K562 (cell line): ENCODE measurements around the gene ZNF354B. TPM values are rescaled to one million over a fixed set of nuclear protein-coding genes. Genes with fewer than 3 reads are reported as not detected.

Experiments
- CAMTA2 ChIP-seq: fragments of 250-450 bp; sonication (Bioruptor Pico); conservative IDR thresholded peaks from 2 replicates; pipeline ENCODE4 v1.5.1; 2022
- CREM ChIP-seq: IDR thresholded peaks from 2 replicates; pipeline ENCODE4 v1.6.1; 2014; ENCODE audit warnings: antibody characterized with exemption, low read depth
- EP400 ChIP-seq: fragments of 450-650 bp; IDR thresholded peaks from 2 replicates; pipeline ENCODE4 v1.6.1; 2017; ENCODE audit warnings: antibody characterized with exemption, mild to moderate bottlenecking, moderate library complexity
- HCFC1 ChIP-seq: IDR thresholded peaks from 2 replicates; pipeline ENCODE4 v1.6.1; 2012; ENCODE audit warnings: low read depth, low read length, improper control_type of control experiment
- JUN ChIP-seq, 2 experiments: sonication (generic) in 1 of 2; formaldehyde crosslinking in 1 of 2; IDR thresholded peaks; 2 replicates each; pipeline versions ENCODE4 v1.6.1 to v1.8.0; 2012 to 2022; ENCODE audit warnings: borderline replicate concordance in 2 of 2, mild to moderate bottlenecking in 2 of 2, improper control_type of control experiment in 1 of 2, low read depth in 1 of 2, low read length in 1 of 2, missing genetic modification reagents in 1 of 2
- JUND ChIP-seq, 2 experiments: IDR thresholded peaks; 2 replicates in 1 of 2; 3 replicates in 1 of 2; pipeline ENCODE4 v1.6.1; 2011; ENCODE audit warnings: borderline replicate concordance in 2 of 2, low read depth in 2 of 2, low read length in 2 of 2, improper control_type of control experiment in 1 of 2, missing biosample characterization in 1 of 2, missing genetic modification characterization in 1 of 2, missing genetic modification reagents in 1 of 2
- POLR3A ChIP-seq: IDR thresholded peaks from 2 replicates; pipeline ENCODE4 v1.6.1; 2011; ENCODE audit warnings: borderline replicate concordance, mild to moderate bottlenecking, moderate library complexity; ENCODE audit not compliant: insufficient read length, insufficient read depth; ENCODE audit errors: extremely low read depth
- SIN3A ChIP-seq, 2 experiments: fragments of 150-350 bp in 1 of 2; IDR thresholded peaks; 2 replicates each; pipeline ENCODE4 v1.6.1; 2011 to 2016; ENCODE audit warnings: borderline replicate concordance in 2 of 2, low read depth in 2 of 2, low read length in 2 of 2, mild to moderate bottlenecking in 2 of 2, moderate library complexity in 2 of 2; ENCODE audit not compliant: control insufficient read depth in 1 of 2
- SRF ChIP-seq, 2 experiments: fragments of 250-450, 450-650 bp in 1 of 2; sonication (Bioruptor Pico) in 1 of 2; sonication (generic) in 1 of 2; formaldehyde crosslinking; IDR thresholded peaks; 2 replicates each; pipeline versions ENCODE4 v1.5.0 to v1.5.1; 2020 to 2022; ENCODE audit warnings: mild to moderate bottlenecking in 1 of 2, missing genetic modification reagents in 1 of 2
- TEAD1 ChIP-seq, 2 experiments: fragments of 450-650 bp in 1 of 2; sonication (generic) in 1 of 2; formaldehyde crosslinking; IDR thresholded peaks; 2 replicates each; pipeline versions ENCODE4 v1.4.0 to v1.8.0; 2020 to 2022; ENCODE audit warnings: mild to moderate bottlenecking in 2 of 2, missing genetic modification reagents in 1 of 2
- ZNF507 ChIP-seq: conservative IDR thresholded peaks from 2 replicates; pipeline ENCODE4 v1.6.1; 2017; ENCODE audit warnings: missing genetic modification characterization, missing compliant biosample characterization
- ZNF551 ChIP-seq: fragments of 250-450 bp; sonication (Bioruptor Pico); IDR thresholded peaks from 2 replicates; pipeline ENCODE4 v1.5.0; 2021; ENCODE audit warnings: mild to moderate bottlenecking, moderate library complexity
- polyA plus RNA-seq, 8 experiments: library from polyadenylated mRNA; depleted of rRNA in 4 of 8; stranded (reverse) in 5 of 8; unstranded in 3 of 8; fragments of >200 nt; fragmentation: Nextera tagmentation in 2 of 8; fragmentation: Illumina TruSeq in 1 of 8; extraction: Ambion mirVana in 2 of 8; extraction: Trizol in 1 of 8; gene quantifications; 2 replicates each; pipeline versions ENCODE4 v1.2.1 to v1.2.3, GENCODE V29; 2011 to 2014; ENCODE audit warnings: inconsistent platforms in 1 of 8, missing spikeins in 1 of 8
- total RNA-seq, 7 experiments: library from RNA; depleted of rRNA in 6 of 7; stranded (reverse); fragments of >200 nt in 6 of 7; fragmentation: Illumina TruSeq in 2 of 7; extraction: Trizol in 2 of 7; gene quantifications; 2 replicates each; pipeline versions ENCODE4 v1.2.1 to v1.2.3, GENCODE V29; 2011 to 2021; ENCODE audit warnings: low replicate concordance in 1 of 7
- TF ChIP-seq, protein P1 (sequence below), 2 experiments: IDR thresholded peaks; 2 replicates each; pipeline ENCODE4 v1.6.1; 2012; ENCODE audit warnings: improper control_type of control experiment in 2 of 2, low read depth in 2 of 2, low read length in 2 of 2, borderline replicate concordance in 1 of 2
- TF ChIP-seq, protein P2 (sequence below), 2 experiments: IDR thresholded peaks; 2 replicates each; pipeline ENCODE4 v1.6.1; 2011; ENCODE audit warnings: borderline replicate concordance in 1 of 2, control low read depth in 1 of 2, low read depth in 1 of 2, low read length in 1 of 2, mild to moderate bottlenecking in 1 of 2, mixed read lengths in 1 of 2, moderate library complexity in 1 of 2; ENCODE audit not compliant: insufficient read depth in 1 of 2, insufficient read length in 1 of 2, poor library complexity in 1 of 2, severe bottlenecking in 1 of 2; ENCODE audit errors: extremely low read depth in 1 of 2
- TF ChIP-seq, protein P3 (sequence below): fragments of 450-650 bp; IDR thresholded peaks from 2 replicates; pipeline ENCODE4 v1.6.1; 2017; ENCODE audit warnings: antibody characterized with exemption, mild to moderate bottlenecking

The ZNF354B gene
- total and polyA plus RNA-seq, 9 of the 15 experiments (the other 6 are each of a cell fraction or from before 2014, with no cell fraction given), result 1.8 to 18.3 (median 11.2) TPM

DNA sequence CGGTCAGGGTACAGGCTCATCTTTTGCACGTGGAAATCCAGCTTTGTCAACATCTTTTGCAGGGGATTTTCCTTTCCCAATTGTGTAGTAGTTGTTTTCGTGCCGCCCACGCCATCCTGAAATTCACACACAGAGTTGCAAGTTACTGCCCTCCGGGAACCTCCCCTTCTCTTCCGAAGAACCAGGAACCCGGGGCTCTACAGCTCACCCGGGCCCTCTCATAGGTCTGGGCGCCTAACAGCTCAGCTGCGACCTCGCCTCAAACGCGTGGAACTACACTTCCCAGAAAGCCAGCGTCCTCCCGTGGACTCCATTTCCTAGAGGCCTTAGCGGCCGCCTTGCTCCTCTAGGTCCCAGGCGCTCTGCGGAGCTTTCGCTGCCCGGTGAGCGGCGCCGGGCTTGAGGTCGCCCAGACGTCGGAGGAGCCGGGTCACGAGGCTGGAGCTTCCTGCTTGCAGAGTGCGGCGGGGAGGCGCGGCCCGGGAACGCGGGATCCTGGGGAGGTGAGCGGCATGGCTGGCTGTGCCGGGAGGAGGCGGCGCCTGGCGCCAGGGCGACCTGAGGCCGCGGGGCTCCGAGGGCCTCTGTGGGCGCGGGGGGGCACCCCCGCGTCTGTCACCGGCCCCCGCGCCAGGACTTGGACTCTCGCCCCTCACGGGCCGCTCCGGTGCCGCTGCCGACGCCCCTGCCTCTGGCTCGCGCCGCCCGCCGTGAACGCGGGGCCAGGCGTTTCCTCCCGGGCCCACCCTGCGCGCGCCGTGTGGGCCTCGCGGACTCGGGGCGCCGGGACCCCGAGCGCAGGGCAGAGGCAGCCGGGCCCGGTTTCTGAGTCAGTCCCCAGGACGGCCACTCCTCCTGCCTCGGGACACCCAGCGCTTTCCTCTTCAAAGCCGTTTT, at the start of gene ZNF354B (continued):
- TF ChIP-seq, protein P1, sequence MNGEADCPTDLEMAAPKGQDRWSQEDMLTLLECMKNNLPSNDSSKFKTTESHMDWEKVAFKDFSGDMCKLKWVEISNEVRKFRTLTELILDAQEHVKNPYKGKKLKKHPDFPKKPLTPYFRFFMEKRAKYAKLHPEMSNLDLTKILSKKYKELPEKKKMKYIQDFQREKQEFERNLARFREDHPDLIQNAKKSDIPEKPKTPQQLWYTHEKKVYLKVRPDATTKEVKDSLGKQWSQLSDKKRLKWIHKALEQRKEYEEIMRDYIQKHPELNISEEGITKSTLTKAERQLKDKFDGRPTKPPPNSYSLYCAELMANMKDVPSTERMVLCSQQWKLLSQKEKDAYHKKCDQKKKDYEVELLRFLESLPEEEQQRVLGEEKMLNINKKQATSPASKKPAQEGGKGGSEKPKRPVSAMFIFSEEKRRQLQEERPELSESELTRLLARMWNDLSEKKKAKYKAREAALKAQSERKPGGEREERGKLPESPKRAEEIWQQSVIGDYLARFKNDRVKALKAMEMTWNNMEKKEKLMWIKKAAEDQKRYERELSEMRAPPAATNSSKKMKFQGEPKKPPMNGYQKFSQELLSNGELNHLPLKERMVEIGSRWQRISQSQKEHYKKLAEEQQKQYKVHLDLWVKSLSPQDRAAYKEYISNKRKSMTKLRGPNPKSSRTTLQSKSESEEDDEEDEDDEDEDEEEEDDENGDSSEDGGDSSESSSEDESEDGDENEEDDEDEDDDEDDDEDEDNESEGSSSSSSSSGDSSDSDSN (IDR thresholded peaks at IDR 0.05; ENCODE audit: borderline replicate concordance in 1 of 2, low read depth in 2 of 2, low read length in 2 of 2), result peak; percentile 67 to 75; a peak in 1 of 4 replicates
- TF ChIP-seq, protein P2, sequence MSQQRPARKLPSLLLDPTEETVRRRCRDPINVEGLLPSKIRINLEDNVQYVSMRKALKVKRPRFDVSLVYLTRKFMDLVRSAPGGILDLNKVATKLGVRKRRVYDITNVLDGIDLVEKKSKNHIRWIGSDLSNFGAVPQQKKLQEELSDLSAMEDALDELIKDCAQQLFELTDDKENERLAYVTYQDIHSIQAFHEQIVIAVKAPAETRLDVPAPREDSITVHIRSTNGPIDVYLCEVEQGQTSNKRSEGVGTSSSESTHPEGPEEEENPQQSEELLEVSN (IDR thresholded peaks at IDR 0.05; ENCODE audit: borderline replicate concordance in 1 of 2, extremely low read depth in 1 of 2, insufficient read depth in 1 of 2, insufficient read length in 1 of 2, low read depth in 1 of 2, low read length in 1 of 2, poor library complexity in 1 of 2, severe bottlenecking in 1 of 2), result peak; percentile 79 to 92
- TF ChIP-seq EP400, result peak; percentile 68
- TF ChIP-seq JUND (IDR thresholded peaks at IDR 0.05; ENCODE audit: borderline replicate concordance, low read depth, low read length), result peak; percentile 30; the same call in 1 of the 2 replicates
- no peak; the same call in 2 of the 3 replicates for TF ChIP-seq JUND (tag; IDR thresholded peaks at IDR 0.05; ENCODE audit: borderline replicate concordance, low read depth, low read length)
- TF ChIP-seq TEAD1 (CRISPR knock-in tag; IDR thresholded peaks at IDR 0.05), result peak in 1 of 2 experiments; percentile 27; a peak in 1 of 4 replicates
- TF ChIP-seq POLR3A, result no peak
- peak; percentile 96 for TF ChIP-seq HCFC1
- TF ChIP-seq ZNF507, result peak; percentile 17; the same call in 1 of the 2 replicates
- peak in 1 of 2 experiments; percentile 72; a peak in 1 of 4 replicates for TF ChIP-seq SIN3A (IDR thresholded peaks at IDR 0.05; ENCODE audit: borderline replicate concordance in 2 of 2, control insufficient read depth in 1 of 2, low read depth in 2 of 2, low read length in 2 of 2)
- peak in 1 of 2 experiments; percentile 44; a peak in 1 of 4 replicates for TF ChIP-seq SRF (CRISPR knock-in tag; IDR thresholded peaks at IDR 0.05)
- peak; percentile 9; the same call in 1 of the 2 replicates for TF ChIP-seq JUN (IDR thresholded peaks at IDR 0.05; ENCODE audit: borderline replicate concordance, low read depth, low read length)
- no peak for TF ChIP-seq JUN (CRISPR knock-in tag; IDR thresholded peaks at IDR 0.05; ENCODE audit: borderline replicate concordance)
- no peak for TF ChIP-seq ZNF551 (CRISPR knock-in tag)
- TF ChIP-seq, protein P3, sequence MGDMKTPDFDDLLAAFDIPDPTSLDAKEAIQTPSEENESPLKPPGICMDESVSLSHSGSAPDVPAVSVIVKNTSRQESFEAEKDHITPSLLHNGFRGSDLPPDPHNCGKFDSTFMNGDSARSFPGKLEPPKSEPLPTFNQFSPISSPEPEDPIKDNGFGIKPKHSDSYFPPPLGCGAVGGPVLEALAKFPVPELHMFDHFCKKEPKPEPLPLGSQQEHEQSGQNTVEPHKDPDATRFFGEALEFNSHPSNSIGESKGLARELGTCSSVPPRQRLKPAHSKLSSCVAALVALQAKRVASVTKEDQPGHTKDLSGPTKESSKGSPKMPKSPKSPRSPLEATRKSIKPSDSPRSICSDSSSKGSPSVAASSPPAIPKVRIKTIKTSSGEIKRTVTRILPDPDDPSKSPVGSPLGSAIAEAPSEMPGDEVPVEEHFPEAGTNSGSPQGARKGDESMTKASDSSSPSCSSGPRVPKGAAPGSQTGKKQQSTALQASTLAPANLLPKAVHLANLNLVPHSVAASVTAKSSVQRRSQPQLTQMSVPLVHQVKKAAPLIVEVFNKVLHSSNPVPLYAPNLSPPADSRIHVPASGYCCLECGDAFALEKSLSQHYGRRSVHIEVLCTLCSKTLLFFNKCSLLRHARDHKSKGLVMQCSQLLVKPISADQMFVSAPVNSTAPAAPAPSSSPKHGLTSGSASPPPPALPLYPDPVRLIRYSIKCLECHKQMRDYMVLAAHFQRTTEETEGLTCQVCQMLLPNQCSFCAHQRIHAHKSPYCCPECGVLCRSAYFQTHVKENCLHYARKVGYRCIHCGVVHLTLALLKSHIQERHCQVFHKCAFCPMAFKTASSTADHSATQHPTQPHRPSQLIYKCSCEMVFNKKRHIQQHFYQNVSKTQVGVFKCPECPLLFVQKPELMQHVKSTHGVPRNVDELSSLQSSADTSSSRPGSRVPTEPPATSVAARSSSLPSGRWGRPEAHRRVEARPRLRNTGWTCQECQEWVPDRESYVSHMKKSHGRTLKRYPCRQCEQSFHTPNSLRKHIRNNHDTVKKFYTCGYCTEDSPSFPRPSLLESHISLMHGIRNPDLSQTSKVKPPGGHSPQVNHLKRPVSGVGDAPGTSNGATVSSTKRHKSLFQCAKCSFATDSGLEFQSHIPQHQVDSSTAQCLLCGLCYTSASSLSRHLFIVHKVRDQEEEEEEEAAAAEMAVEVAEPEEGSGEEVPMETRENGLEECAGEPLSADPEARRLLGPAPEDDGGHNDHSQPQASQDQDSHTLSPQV, result peak; percentile 59; the same call in 1 of the 2 replicates
- TF ChIP-seq CREM, result peak; percentile 83
- TF ChIP-seq CAMTA2 (CRISPR knock-in tag), result no peak
